Effector CD4-positive, alpha-beta T cell (primary cell): Measurements from ENCODE around the gene CDH13.

ENCODE experiments used
- DNase-seq: peaks from one replicate; pipeline ENCODE4 v3.0.0-alpha.2; 2020

Gene CDH13

GRCh38 chr16:83711069-83711468 is 1084.3 kb downstream of the CDH13 start:
- DNase-seq = no peak

- no peak for DNase-seq
Observed at GRCh38 chr16:83713597-83713996, 1086.8 kb downstream of the CDH13 start.

GRCh38 chr16:83714286-83714685 is 1087.5 kb downstream of the CDH13 start:
- DNase-seq = no peak

- DNase-seq = no peak
Observed at GRCh38 chr16:83715217-83715920, 1088.6 kb downstream of the CDH13 start.

GRCh38 chr16:83717308-83717707 is 1090.5 kb downstream of the CDH13 start:
- DNase-seq = no peak

- no peak for DNase-seq
Observed at GRCh38 chr16:83717814-83718213, 1091.0 kb downstream of the CDH13 start.

GRCh38 chr16:83720213-83720612 is 1093.4 kb downstream of the CDH13 start:
- no peak for DNase-seq

- no peak for DNase-seq
Observed at GRCh38 chr16:83720981-83721380, 1094.2 kb downstream of the CDH13 start.

GRCh38 chr16:83721676-83722075 is 1094.9 kb downstream of the CDH13 start:
- DNase-seq = no peak

- no peak for DNase-seq
Observed at GRCh38 chr16:83722456-83723183, 1095.9 kb downstream of the CDH13 start.

- no peak for DNase-seq
Observed at GRCh38 chr16:83723244-83723643, 1096.5 kb downstream of the CDH13 start.

GRCh38 chr16:83723901-83724300 is 1097.1 kb downstream of the CDH13 start:
- no peak for DNase-seq

- DNase-seq = no peak
Observed at GRCh38 chr16:83724585-83724984, 1097.8 kb downstream of the CDH13 start.

GRCh38 chr16:83725313-83725712 is 1098.5 kb downstream of the CDH13 start:
- no peak for DNase-seq

- no peak for DNase-seq
Observed at GRCh38 chr16:83727018-83727417, 1100.2 kb downstream of the CDH13 start.

- DNase-seq = no peak
Observed at GRCh38 chr16:83727751-83728352, 1101.1 kb downstream of the CDH13 start.

- no peak for DNase-seq
Observed at GRCh38 chr16:83728492-83728891, 1101.7 kb downstream of the CDH13 start.

- no peak for DNase-seq
Observed at GRCh38 chr16:83730812-83731211, 1104.0 kb downstream of the CDH13 start.

GRCh38 chr16:83732536-83732935 is 1105.8 kb downstream of the CDH13 start:
- DNase-seq = no peak

- DNase-seq = no peak
Observed at GRCh38 chr16:83733301-83733700, 1106.5 kb downstream of the CDH13 start.

GRCh38 chr16:83734136-83734535 is 1107.4 kb downstream of the CDH13 start:
- no peak for DNase-seq

- no peak for DNase-seq
Observed at GRCh38 chr16:83737729-83738354, 1111.1 kb downstream of the CDH13 start.

- DNase-seq = no peak
Observed at GRCh38 chr16:83738923-83739503, 1112.2 kb downstream of the CDH13 start.
